GM23338 (cell line): ENCODE results near the gene STX4. TPM values are rescaled to one million over a fixed set of nuclear protein-coding genes. Genes with fewer than 3 reads are reported as not detected.
A peak's percentile ranks its signal among the peaks of the same experiment; 100 is the strongest.

ENCODE experiments used
- ATAC-seq: fragments of 200-7000 bp; cut with Tn5 transposase; 3 replicates; pipeline ENCODE4 v1.9.1; 2020
- DNase-seq: peaks from one replicate; pipeline ENCODE4 v3.0.0-alpha.2; 2015; ENCODE audit warnings: low spot score
- H2AFZ ChIP-seq: fragments of 200-600 bp; sonication (generic); 2 replicates; pipeline ENCODE4 v1.8.0; 2016; ENCODE audit warnings: antibody characterized with exemption, mild to moderate bottlenecking, moderate library complexity
- H3F3A ChIP-seq: fragments of 200-600 bp; sonication (generic); replicated peaks from 2 replicates; pipeline ENCODE4 v1.8.0; 2017; ENCODE audit warnings: antibody characterized with exemption, mixed run types, low read depth
- H3K27ac ChIP-seq: fragments of 200-600 bp; sonication (generic); 2 replicates; pipeline ENCODE4 v1.6.1; 2016; ENCODE audit warnings: low read depth
- H3K27me3 ChIP-seq: fragments of 200-600 bp; sonication (generic); 2 replicates; pipeline ENCODE4 v1.8.0; 2016; ENCODE audit warnings: mild to moderate bottlenecking, mixed run types, moderate library complexity; ENCODE audit not compliant: insufficient read depth
- H3K36me3 ChIP-seq: fragments of 200-600 bp; sonication (generic); 2 replicates; pipeline ENCODE4 v1.8.0; 2016; ENCODE audit warnings: mild to moderate bottlenecking; ENCODE audit not compliant: insufficient read depth
- H3K4me1 ChIP-seq: fragments of 200-600 bp; sonication (generic); 2 replicates; pipeline ENCODE4 v1.8.0; 2016; ENCODE audit warnings: mild to moderate bottlenecking, moderate library complexity; ENCODE audit not compliant: insufficient read depth
- H3K4me2 ChIP-seq: fragments of 200-600 bp; sonication (generic); 2 replicates; pipeline ENCODE4 v1.7.1; 2017; ENCODE audit warnings: mixed run types
- H3K4me3 ChIP-seq: fragments of 200-600 bp; sonication (generic); 2 replicates; pipeline ENCODE4 v1.6.1; 2016; ENCODE audit warnings: mixed run types
- H3K79me2 ChIP-seq: fragments of 200-600 bp; sonication (generic); replicated peaks from 2 replicates; pipeline ENCODE4 v1.8.0; 2017; ENCODE audit warnings: mild to moderate bottlenecking; ENCODE audit not compliant: insufficient read depth
- H3K9me2 ChIP-seq: fragments of 200-600 bp; sonication (generic); 2 replicates; pipeline ENCODE4 v1.8.0; 2017; ENCODE audit not compliant: insufficient read depth
- H4K20me1 ChIP-seq: fragments of 200-600 bp; sonication (generic); replicated peaks from 2 replicates; pipeline ENCODE4 v1.8.0; 2017; ENCODE audit warnings: mild to moderate bottlenecking; ENCODE audit not compliant: insufficient read depth
- H3K27ac Mint-ChIP-seq: 2 replicates; pipeline ENCODE4 v1.8.0; 2020; ENCODE audit warnings: inconsistent platforms, mild to moderate bottlenecking, moderate library complexity, mixed read lengths
- H3K27me3 Mint-ChIP-seq: 3 replicates; pipeline ENCODE4 v1.8.0; 2022; ENCODE audit warnings: low read depth, mild to moderate bottlenecking, moderate library complexity, mixed read lengths, inconsistent platforms; ENCODE audit not compliant: insufficient read depth, poor library complexity
- H3K36me3 Mint-ChIP-seq: 3 replicates; pipeline ENCODE4 v1.8.0; 2021; ENCODE audit warnings: low read depth, mild to moderate bottlenecking, inconsistent platforms, moderate library complexity, mixed read lengths
- H3K4me1 Mint-ChIP-seq: 3 replicates; pipeline ENCODE4 v1.8.0; 2020; ENCODE audit warnings: mild to moderate bottlenecking, inconsistent platforms, mixed read lengths
- H3K4me3 Mint-ChIP-seq: 3 replicates; pipeline ENCODE4 v1.8.0; 2021; ENCODE audit warnings: moderate library complexity, mild to moderate bottlenecking, inconsistent platforms, mixed read lengths
- H3K9me3 Mint-ChIP-seq: 3 replicates; pipeline ENCODE4 v1.8.0; 2020; ENCODE audit warnings: moderate library complexity, mild to moderate bottlenecking, inconsistent platforms, mixed read lengths
- EZH2phosphoT487 ChIP-seq: fragments of 200-600 bp; sonication (generic); IDR thresholded peaks from one replicate; pipeline ENCODE4 v1.8.1; 2018; ENCODE audit warnings: antibody characterized with exemption; ENCODE audit not compliant: unreplicated experiment
- JUNB ChIP-seq: IDR thresholded peaks from one replicate; pipeline ENCODE4 v1.6.1; 2016; ENCODE audit warnings: antibody characterized with exemption; ENCODE audit not compliant: unreplicated experiment
- NANOG ChIP-seq: IDR thresholded peaks from 2 replicates; pipeline ENCODE4 v1.6.1; 2016; ENCODE audit warnings: antibody characterized with exemption, borderline replicate concordance
- POLR2AphosphoS5 ChIP-seq: IDR thresholded peaks from 2 replicates; pipeline ENCODE4 v1.6.1; 2016; ENCODE audit warnings: antibody characterized with exemption, low read depth
- ZNF331 ChIP-seq: fragments of 250-450 bp; sonication (Bioruptor Pico); IDR thresholded peaks from 2 replicates; pipeline ENCODE4 v1.5.0; 2020; ENCODE audit warnings: low read depth, mild to moderate bottlenecking, moderate library complexity
- polyA plus RNA-seq: library from polyadenylated mRNA; unstranded; fragments of >200 nt; fragmentation: Nextera tagmentation; extraction: Ambion mirVana; gene quantifications from 2 replicates; pipeline ENCODE4 v1.2.1, GENCODE V29; 2016
- total RNA-seq: library from RNA; depleted of rRNA; stranded (reverse); fragments of >200 nt; shearing (Covaris generic); gene quantifications from 2 replicates; pipeline ENCODE4 v1.2.3, GENCODE V29; 2014
- TF ChIP-seq, protein P1 (sequence below): IDR thresholded peaks from one replicate; pipeline ENCODE4 v1.6.1; 2018; ENCODE audit warnings: antibody characterized with exemption; ENCODE audit not compliant: unreplicated experiment
- TF ChIP-seq, protein P2 (sequence below), 2 experiments: fragments of 200-600 bp in 1 of 2; sonication (generic) in 1 of 2; conservative IDR thresholded peaks; 2 replicates each; pipeline versions ENCODE4 v1.5.1 to v1.6.1; 2016 to 2017; ENCODE audit warnings: antibody characterized with exemption in 2 of 2, low read depth in 2 of 2, mild to moderate bottlenecking in 2 of 2, moderate library complexity in 1 of 2

The STX4 gene
- total and polyA plus RNA-seq, 2 experiments from 2014 or later: 13.0 to 39.3 TPM

DNA sequence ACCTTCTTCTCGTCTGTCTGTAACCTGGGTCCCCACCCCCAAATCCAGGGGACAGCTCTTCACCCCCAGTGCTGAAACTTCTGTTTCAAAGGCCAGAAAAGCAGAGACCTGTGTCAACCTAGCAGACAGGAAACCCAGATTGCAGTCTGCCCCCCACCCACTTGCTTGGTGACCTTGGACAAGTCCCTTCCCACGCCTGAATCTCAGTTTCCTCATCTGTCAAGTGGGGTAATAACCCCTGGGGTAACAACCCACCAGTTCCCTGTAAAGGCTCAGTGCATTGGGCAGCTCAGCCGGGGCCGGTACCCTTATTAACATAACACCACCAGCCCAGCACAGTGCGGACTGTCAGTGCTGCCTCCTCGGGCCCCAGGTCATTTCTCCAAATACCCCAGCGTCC lies 24.2 kb upstream of the STX4 start (continued):
- TF ChIP-seq, protein P1, sequence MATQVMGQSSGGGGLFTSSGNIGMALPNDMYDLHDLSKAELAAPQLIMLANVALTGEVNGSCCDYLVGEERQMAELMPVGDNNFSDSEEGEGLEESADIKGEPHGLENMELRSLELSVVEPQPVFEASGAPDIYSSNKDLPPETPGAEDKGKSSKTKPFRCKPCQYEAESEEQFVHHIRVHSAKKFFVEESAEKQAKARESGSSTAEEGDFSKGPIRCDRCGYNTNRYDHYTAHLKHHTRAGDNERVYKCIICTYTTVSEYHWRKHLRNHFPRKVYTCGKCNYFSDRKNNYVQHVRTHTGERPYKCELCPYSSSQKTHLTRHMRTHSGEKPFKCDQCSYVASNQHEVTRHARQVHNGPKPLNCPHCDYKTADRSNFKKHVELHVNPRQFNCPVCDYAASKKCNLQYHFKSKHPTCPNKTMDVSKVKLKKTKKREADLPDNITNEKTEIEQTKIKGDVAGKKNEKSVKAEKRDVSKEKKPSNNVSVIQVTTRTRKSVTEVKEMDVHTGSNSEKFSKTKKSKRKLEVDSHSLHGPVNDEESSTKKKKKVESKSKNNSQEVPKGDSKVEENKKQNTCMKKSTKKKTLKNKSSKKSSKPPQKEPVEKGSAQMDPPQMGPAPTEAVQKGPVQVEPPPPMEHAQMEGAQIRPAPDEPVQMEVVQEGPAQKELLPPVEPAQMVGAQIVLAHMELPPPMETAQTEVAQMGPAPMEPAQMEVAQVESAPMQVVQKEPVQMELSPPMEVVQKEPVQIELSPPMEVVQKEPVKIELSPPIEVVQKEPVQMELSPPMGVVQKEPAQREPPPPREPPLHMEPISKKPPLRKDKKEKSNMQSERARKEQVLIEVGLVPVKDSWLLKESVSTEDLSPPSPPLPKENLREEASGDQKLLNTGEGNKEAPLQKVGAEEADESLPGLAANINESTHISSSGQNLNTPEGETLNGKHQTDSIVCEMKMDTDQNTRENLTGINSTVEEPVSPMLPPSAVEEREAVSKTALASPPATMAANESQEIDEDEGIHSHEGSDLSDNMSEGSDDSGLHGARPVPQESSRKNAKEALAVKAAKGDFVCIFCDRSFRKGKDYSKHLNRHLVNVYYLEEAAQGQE: no peak
- TF ChIP-seq NANOG (no peak), ZNF331 (no peak)

DNA sequence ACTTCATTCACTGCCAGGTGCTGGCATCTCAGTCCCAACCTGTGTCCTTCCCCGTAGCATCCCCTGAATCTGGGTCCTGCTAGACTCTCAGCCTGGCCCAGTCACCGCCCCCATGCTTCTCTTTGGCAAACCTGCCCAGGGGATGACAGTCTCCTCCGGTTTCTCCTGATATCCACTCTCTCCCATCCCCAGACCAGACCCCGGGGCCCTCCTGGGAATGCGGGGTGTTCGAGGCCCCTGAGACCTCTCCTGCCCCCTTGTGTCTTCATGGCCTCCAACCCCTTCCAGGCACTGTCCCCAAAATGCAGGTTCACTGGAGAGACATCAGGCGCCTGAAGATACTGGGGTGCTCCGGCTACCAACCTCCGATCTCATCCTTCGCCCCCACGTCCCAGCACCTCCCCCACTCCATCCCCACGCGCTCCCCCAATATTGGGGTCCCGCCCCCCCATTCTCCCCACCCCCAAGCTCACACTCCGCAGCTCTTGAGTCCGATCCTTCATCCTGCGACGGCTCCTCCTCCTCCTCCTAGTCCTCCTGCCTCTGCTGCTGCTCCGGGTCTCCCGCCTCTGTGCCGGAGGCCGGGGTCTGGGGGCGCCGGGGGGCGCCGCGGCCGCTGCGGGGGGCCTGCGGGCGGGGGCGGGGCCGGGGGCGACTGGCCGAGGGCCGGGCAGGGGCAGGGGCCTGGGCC lies 23.3 kb upstream of the STX4 start:
- no peaks in the 10 kb centered on the region; the same call in 1 of the 3 replicates for H3K9me3 Mint-ChIP-seq
- H2AFZ ChIP-seq: no peak overlapping the region; the same call in 1 of the 2 replicates
- H3K79me2 ChIP-seq: peaks cover 10% of the 10 kb centered on the region; the same call in 1 of the 2 replicates
- H3K36me3 ChIP-seq: no peaks in the 10 kb centered on the region; the same call in 1 of the 2 replicates
- peak overlapping the region; percentile 64 for H3K4me3 ChIP-seq
- no peaks in the 10 kb centered on the region; the same call in 2 of the 3 replicates for H3K36me3 Mint-ChIP-seq
- H3K4me1 ChIP-seq: no peaks in the 10 kb centered on the region; the same call in 1 of the 2 replicates
- H3K9me2 ChIP-seq: no peaks in the 10 kb centered on the region
- no peak overlapping the region; the same call in 1 of the 2 replicates for H3K27ac Mint-ChIP-seq
- DNase-seq (peak; percentile 71), ATAC-seq (peak; percentile 47)
- 0 out of 2 replicates have a peak, but pooled peaks cover 5% of the 10 kb centered on the region for H4K20me1 ChIP-seq
- peaks cover 20% of the 10 kb centered on the region for H3K4me1 Mint-ChIP-seq
- H3K27ac ChIP-seq: no peak overlapping the region
- peak overlapping the region; percentile 84 for H3K4me2 ChIP-seq
- H3F3A ChIP-seq: no peaks in the 10 kb centered on the region
- peak overlapping the region; percentile 76 for H3K4me3 Mint-ChIP-seq
- no peak for TF ChIP-seq POLR2AphosphoS5
- no peak for TF ChIP-seq JUNB
- TF ChIP-seq, protein P2, sequence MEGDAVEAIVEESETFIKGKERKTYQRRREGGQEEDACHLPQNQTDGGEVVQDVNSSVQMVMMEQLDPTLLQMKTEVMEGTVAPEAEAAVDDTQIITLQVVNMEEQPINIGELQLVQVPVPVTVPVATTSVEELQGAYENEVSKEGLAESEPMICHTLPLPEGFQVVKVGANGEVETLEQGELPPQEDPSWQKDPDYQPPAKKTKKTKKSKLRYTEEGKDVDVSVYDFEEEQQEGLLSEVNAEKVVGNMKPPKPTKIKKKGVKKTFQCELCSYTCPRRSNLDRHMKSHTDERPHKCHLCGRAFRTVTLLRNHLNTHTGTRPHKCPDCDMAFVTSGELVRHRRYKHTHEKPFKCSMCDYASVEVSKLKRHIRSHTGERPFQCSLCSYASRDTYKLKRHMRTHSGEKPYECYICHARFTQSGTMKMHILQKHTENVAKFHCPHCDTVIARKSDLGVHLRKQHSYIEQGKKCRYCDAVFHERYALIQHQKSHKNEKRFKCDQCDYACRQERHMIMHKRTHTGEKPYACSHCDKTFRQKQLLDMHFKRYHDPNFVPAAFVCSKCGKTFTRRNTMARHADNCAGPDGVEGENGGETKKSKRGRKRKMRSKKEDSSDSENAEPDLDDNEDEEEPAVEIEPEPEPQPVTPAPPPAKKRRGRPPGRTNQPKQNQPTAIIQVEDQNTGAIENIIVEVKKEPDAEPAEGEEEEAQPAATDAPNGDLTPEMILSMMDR (conservative IDR thresholded peaks at IDR 0.05; ENCODE audit: low read depth in 2 of 2): peak; percentile 34 to 47
- TF ChIP-seq EZH2phosphoT487: no peak
- H3K27me3 Mint-ChIP-seq: peaks cover 34% of the 10 kb centered on the region
- no peaks in the 10 kb centered on the region for H3K27me3 ChIP-seq
